AG04450 (cell line): ENCODE measurements around the gene DDAH1. TPM values are rescaled to one million over a fixed set of nuclear protein-coding genes. Genes with fewer than 3 reads are reported as not detected.
A peak's percentile ranks its signal among the peaks of the same experiment; 100 is the strongest.
"Not testable (repeated sequence)": the region's sequence is repeated elsewhere in the genome, so short reads cannot be mapped to it uniquely, and the experiment has no call there.

Experiments used
- CTCF ChIA-PET: fragments of 300-600, 350-600 bp; formaldehyde crosslinking; extraction: SDS; loops from one replicate; lab custom pipeline; 2022; ENCODE audit warnings: antibody characterized with exemption, inconsistent platforms; lab: Charles Lee
- POLR2A ChIA-PET: fragments of 350-600 bp; formaldehyde crosslinking; extraction: SDS; loops from one replicate; lab custom pipeline; 2021; ENCODE audit warnings: antibody characterized with exemption, inconsistent platforms; lab: Yijun Ruan, JAX
- DNase-seq: peaks from one replicate; pipeline ENCODE4 v3.0.0-alpha.2; 2011; ENCODE audit warnings: low read depth, low spot score
- H3K27ac ChIP-seq: one replicate; pipeline ENCODE4 v1.5.1; 2012; ENCODE audit warnings: low read depth, low read length, control low read depth
- H3K27me3 ChIP-seq: one replicate; pipeline ENCODE4 v1.6.0; 2012; ENCODE audit warnings: low read length; ENCODE audit not compliant: control insufficient read depth, insufficient read depth
- H3K4me3 ChIP-seq: 2 replicates; pipeline ENCODE4 v1.5.1; 2011; ENCODE audit warnings: mild to moderate bottlenecking, low read depth, low read length, control low read depth
- H3K9me3 ChIP-seq: 2 replicates; pipeline ENCODE4 v1.5.1; 2012; ENCODE audit warnings: low read length; ENCODE audit not compliant: control insufficient read depth, insufficient read depth
- polyA minus RNA-seq: library from RNA; depleted of rRNA, polyadenylated mRNA; stranded (reverse); fragments of >200 nt; gene quantifications from 2 replicates; pipeline ENCODE4 v1.2.3, GENCODE V29; 2011; rRNA and poly(A)+ RNA removed
- polyA plus RNA-seq: library from polyadenylated mRNA; depleted of rRNA; stranded (reverse); fragments of >200 nt; gene quantifications from 2 replicates; pipeline ENCODE4 v1.2.3, GENCODE V29; 2011; rRNA removed
- TF ChIP-seq, protein P1 (sequence below): IDR thresholded peaks from 2 replicates; pipeline ENCODE4 v1.5.1; 2011; ENCODE audit warnings: low read depth, low read length, control low read depth, inconsistent platforms

The DDAH1 gene
- polyA plus RNA-seq (83.7 and 102 TPM in 2 replicates), polyA minus RNA-seq (67.6 and 85.8 TPM in 2 replicates)

GRCh38 chr1:85465099-85465785 is at the start of gene DDAH1:
Gene DDAH1 (minus strand): TSS chr1:85465159. CDS start chr1:85465045, 114 bp downstream.
- no peak for DNase-seq
- POLR2A ChIA-PET: interaction anchor here (0.5 to 2.0 kb wide), 7 partner anchors 31 to 1163 kb away, joined by 3 to 9 read pairs (median 5); partner anchors contain the start of gene CCN1
- TF ChIP-seq, protein P1, sequence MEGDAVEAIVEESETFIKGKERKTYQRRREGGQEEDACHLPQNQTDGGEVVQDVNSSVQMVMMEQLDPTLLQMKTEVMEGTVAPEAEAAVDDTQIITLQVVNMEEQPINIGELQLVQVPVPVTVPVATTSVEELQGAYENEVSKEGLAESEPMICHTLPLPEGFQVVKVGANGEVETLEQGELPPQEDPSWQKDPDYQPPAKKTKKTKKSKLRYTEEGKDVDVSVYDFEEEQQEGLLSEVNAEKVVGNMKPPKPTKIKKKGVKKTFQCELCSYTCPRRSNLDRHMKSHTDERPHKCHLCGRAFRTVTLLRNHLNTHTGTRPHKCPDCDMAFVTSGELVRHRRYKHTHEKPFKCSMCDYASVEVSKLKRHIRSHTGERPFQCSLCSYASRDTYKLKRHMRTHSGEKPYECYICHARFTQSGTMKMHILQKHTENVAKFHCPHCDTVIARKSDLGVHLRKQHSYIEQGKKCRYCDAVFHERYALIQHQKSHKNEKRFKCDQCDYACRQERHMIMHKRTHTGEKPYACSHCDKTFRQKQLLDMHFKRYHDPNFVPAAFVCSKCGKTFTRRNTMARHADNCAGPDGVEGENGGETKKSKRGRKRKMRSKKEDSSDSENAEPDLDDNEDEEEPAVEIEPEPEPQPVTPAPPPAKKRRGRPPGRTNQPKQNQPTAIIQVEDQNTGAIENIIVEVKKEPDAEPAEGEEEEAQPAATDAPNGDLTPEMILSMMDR: no peak
- Histone ChIP-seq H3K27ac (peak within 1 kb of the TSS; percentile 75), H3K27me3 (no peaks in the 10 kb centered on the region), H3K9me3 (no peaks in the 10 kb centered on the region; the same call in 1 of the 2 replicates), H3K4me3 (peak within 1 kb of the TSS; percentile 82)
- CTCF ChIA-PET: interaction anchor here (0.6 to 2.0 kb wide), 4 partner anchors 121 to 448 kb away, joined by 3 to 9 read pairs (median 4); no protein-coding TSS in a partner anchor

- H3K9me3 ChIP-seq, POLR2A ChIA-PET, DNase-seq, H3K27ac ChIP-seq, CTCF ChIA-PET, H3K4me3 ChIP-seq, H3K27me3 ChIP-seq: not testable (repeated sequence)
Measured at GRCh38 chr1:85513998-85514397, 49.0 kb upstream of the DDAH1 start.

DNA sequence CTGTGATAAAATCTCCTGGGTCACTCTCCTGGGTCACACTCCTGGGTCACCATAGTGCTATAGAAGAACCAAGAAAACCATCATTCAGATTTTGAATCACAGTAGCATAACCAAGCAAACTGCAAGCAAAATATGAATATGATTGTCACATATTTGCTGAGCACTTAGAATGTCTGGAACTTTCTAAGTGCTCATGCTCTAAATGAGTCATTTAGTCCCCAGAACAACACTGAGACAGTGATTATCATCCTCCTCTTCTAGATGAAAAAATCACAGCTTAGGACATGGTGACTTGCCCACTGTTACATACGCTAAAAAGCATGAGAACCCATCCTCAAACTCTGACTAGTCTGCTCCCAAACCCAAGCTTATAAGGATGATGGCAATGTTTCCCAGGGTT is 39.5 kb upstream of the DDAH1 start:
- CTCF ChIA-PET: interaction anchor here (2.5 kb wide), 1 partner anchor 13 kb away, joined by 11 read pairs; no protein-coding TSS in a partner anchor
- POLR2A ChIA-PET: no interaction called here
- DNase-seq: no peak
- Histone ChIP-seq H3K27ac (no peak overlapping the region), H3K27me3 (no peaks in the 10 kb centered on the region), H3K4me3 (no peak overlapping the region), H3K9me3 (no peaks in the 10 kb centered on the region)
- TF ChIP-seq, protein P1: no peak

- CTCF ChIA-PET: interaction anchor here (0.6 to 4.4 kb wide), 9 partner anchors 11 to 345 kb away, joined by 3 to 30 read pairs (median 4); no protein-coding TSS in a partner anchor
- Histone ChIP-seq H3K9me3 (no peaks in the 10 kb centered on the region), H3K4me3 (no peak overlapping the region), H3K27me3 (no peaks in the 10 kb centered on the region), H3K27ac (peak overlapping the region; percentile 63)
- TF ChIP-seq, protein P1: peak; percentile 70
- POLR2A ChIA-PET: interaction anchor here (1.0 kb wide), 1 partner anchor 194 kb away, joined by 3 read pairs; no protein-coding TSS in a partner anchor
- peak; percentile 59 for DNase-seq
Measured at GRCh38 chr1:85502625-85503083, 37.7 kb upstream of the DDAH1 start.

DNA sequence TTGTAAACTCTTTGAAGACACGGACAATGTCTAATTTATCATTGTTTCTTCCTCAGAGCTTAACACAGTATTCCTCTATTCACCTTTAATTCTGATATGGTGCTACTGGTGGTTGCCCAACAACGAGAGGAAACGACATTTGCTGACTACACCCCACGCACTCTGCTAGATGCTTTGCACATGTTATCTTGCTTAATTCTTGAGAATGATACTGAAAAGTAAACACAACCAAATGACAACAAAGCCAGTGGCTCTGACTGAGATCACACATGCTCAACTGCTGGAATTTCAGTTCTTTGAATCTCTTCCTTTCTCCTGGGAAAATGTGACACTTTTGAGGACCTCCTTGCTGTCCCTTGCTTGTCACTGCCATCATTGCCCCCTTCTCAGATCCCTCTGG is 37.2 kb upstream of the DDAH1 start:
- TF ChIP-seq, protein P1: no peak
- Histone ChIP-seq H3K9me3 (no peaks in the 10 kb centered on the region), H3K27me3 (no peaks in the 10 kb centered on the region), H3K27ac (peak overlapping the region; percentile 63), H3K4me3 (no peak overlapping the region)
- POLR2A ChIA-PET: no interaction called here
- CTCF ChIA-PET: interaction anchor here (0.9 to 4.4 kb wide), 9 partner anchors 10 to 228 kb away, joined by 3 to 30 read pairs (median 4); no protein-coding TSS in a partner anchor
- DNase-seq: no peak
